ENCODE results near the gene AATK.

The AATK gene, protein sequence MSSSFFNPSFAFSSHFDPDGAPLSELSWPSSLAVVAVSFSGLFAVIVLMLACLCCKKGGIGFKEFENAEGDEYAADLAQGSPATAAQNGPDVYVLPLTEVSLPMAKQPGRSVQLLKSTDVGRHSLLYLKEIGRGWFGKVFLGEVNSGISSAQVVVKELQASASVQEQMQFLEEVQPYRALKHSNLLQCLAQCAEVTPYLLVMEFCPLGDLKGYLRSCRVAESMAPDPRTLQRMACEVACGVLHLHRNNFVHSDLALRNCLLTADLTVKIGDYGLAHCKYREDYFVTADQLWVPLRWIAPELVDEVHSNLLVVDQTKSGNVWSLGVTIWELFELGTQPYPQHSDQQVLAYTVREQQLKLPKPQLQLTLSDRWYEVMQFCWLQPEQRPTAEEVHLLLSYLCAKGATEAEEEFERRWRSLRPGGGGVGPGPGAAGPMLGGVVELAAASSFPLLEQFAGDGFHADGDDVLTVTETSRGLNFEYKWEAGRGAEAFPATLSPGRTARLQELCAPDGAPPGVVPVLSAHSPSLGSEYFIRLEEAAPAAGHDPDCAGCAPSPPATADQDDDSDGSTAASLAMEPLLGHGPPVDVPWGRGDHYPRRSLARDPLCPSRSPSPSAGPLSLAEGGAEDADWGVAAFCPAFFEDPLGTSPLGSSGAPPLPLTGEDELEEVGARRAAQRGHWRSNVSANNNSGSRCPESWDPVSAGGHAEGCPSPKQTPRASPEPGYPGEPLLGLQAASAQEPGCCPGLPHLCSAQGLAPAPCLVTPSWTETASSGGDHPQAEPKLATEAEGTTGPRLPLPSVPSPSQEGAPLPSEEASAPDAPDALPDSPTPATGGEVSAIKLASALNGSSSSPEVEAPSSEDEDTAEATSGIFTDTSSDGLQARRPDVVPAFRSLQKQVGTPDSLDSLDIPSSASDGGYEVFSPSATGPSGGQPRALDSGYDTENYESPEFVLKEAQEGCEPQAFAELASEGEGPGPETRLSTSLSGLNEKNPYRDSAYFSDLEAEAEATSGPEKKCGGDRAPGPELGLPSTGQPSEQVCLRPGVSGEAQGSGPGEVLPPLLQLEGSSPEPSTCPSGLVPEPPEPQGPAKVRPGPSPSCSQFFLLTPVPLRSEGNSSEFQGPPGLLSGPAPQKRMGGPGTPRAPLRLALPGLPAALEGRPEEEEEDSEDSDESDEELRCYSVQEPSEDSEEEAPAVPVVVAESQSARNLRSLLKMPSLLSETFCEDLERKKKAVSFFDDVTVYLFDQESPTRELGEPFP (N-terminal part only)
- total RNA-seq = 0.15 to 7.1 reads per million in 2 donors

GRCh38 chr17:81166033-81166492, at the start of gene AATK:
TSS of gene AATK (minus strand) at chr17:81166221. CDS start at chr17:81165992, 229 bp downstream.
- no peak for DNase-seq

DNA sequence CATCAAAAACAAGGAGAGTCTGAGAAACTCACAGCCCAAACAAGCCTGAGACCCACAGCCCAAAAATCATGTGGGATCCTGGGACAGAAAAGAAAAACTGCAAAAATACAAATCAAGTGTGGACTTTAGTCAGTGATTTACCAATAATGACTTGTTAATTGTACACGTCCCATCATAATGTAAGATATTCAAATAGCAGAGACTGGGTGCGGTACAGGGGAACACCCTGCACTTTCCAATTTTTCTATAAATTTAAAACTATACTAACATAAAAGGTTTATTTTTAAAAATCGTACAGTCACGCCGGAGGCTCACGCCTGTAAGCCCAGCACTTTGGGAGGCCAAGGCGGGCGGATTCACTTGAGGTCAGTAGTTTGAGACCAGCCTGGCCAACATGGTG, 48.0 kb upstream of the AATK start:
- DNase-seq = no peak

DNA sequence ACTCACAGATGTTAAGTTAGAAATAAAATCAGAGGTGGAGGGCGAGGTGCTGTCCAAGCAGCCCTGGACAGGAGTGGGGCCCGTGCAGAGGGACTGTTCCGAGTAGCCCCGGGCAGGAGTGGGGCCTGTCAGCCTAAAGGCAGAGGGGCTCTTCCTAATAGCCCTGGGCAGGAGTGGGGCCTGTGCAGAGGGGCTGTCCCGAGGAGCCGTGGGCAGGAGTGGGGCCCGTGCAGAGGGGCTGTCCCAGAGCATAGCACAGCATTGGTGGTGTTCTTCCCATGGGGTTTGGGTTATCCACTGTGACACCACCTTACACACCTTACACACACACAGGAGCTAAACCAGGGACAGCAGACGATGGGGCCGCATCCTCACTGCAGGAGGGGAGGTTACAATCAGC, 46.3 kb upstream of the AATK start:
- DNase-seq = no peak

GRCh38 chr17:81210868-81211267, 44.8 kb upstream of the AATK start:
- DNase-seq = no peak

DNA sequence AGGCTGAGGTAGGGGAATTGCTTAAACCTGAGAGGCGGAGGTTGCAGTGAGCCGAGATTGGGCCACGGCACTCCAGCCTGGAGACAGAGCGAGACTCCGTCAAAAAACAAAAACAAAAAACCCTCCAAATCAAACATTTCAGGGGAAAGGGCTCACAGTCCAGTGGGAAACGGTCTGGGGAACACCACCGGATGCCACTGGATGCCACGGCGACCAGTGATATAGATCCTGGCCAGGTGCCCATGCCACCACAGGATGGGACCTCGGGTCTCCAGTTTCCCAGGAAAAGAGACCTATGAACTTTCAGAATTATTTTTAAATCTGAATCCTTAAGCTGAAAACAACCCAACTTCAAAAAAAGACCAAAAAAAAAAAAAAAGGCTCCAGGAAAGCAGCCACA, 44.4 kb upstream of the AATK start:
- no peak for DNase-seq

DNA sequence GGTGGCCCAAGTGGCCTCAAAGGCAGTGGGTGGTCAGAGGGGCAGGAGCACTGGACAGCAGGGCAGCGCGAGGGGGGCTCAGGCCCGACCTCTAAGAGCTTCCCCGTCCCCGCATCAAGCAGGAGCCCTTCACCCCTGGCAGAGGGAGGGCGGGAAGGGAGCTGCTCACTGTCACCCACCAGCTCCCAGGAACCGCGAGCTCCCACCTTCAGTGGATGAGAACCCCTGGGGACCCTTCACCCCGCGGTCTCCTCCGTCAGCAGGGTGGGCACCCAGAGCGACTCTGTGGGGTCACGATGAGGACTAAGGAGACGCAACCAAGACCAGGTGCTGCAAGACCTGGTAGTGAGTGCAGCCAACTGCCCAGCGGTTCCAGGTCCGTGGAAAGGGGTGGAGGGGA, 43.1 kb upstream of the AATK start:
- no peak for DNase-seq

- no peak for DNase-seq
These were observed 42.6 kb upstream of the AATK start for GRCh38 chr17:81208651-81209050.

- no peak for DNase-seq
These were observed 41.9 kb upstream of the AATK start for GRCh38 chr17:81207610-81208581.

- no peak for DNase-seq
These were observed 40.6 kb upstream of the AATK start for GRCh38 chr17:81206657-81207056.

DNA sequence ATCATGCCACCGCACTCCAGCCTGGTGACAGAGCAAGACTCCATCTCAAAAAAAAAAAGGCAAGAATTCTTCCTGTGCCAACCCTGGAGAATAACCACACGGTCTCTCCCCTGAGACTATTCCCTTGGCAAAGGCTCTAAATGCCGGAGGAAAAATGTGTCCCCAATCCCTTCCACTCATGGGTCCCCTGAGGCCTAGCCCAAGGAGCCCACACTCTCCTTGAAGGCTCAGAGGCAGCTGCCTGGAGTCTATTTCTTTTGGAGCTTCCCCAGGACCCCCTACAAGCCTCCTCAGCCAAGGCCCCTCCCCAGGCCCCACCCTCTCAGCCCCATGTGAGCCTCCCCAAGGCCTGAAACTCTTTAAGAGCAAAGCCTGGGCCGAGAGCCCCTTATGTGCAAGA, 40.1 kb upstream of the AATK start:
- DNase-seq = no peak

DNA sequence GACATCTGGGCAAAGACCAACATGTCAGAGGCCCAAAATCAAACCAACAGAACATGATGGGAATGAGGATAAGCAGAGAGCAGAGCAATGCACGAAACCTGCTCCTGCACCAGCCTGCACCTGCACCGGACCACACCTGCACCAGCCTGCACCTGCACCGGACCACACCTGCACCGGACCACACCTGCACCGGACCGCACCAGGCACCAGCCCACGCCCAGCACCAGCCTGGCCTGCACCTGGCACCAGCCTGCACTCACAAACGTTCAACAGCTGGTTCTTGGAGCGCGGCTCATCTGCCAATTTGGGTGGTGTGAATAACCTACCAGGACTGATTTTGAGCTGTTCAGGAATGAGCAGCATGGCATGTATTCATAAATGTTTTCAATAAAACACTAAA, 38.6 kb upstream of the AATK start:
- DNase-seq = no peak

DNA sequence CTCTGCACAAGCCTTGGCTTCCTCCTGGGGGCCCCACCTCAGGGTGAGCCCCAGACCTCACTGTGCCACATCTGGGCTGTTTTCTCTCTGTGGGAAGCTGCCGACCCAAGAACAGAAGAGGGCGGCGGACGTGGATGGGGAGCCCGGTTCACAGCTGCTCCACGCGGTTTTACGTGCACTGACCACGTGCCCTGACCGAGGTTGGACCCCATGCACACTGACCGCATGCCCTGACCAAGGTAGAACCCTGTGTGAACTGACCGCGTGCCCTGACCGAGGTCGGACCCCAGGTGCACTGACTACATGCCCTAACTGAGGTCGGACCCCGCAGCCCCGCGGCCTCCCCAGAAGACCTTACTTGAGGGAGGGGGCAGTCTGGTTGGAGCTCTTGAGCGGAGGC, 37.1 kb upstream of the AATK start:
- DNase-seq = no peak

- DNase-seq = no peak
These were observed 36.3 kb upstream of the AATK start for GRCh38 chr17:81202318-81202717.

DNA sequence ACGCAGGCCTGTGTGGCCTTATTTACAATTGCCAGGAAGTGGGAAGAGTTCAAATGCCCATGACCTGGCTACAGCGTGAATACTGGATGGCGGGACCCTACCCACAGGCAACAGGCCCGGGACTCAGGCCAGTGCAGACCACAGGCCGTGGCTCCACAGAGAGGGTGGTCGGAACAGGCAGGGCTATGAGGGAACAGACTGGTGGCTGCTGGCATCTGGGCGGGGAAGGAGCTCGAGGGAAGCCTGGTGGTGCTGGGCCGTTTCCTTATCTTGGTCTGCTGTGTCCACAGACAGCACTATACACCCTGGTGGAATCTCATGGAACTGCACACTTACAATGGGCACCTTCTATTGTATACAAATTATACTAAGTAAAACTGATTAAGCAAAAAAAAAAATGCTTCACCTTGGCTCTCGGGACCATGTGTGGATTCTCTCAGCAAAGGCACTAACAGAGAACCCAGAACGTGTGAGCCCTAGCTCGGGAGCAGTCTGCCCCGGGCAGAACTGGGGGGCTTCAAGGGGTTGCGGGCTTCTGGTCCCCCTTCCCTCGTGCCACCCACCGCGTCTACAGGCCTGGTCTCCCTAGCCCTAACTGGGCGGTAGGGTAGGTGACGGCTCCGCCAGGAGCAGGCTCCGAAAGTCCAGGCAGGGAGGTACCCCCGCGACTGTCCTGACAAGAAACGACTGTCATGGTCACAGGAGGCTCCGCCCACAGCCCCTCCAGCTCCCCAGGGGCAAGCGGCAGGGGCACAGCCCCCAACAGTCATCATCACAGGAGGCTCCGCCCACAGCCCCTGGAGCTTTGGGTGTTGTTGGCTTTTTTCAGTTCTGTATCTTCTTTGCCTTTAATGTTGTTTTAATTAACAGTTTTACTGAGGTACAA, 34.9 kb upstream of the AATK start:
- DNase-seq = no peak

GRCh38 chr17:81200201-81200600, 34.2 kb upstream of the AATK start:
- DNase-seq = no peak

DNA sequence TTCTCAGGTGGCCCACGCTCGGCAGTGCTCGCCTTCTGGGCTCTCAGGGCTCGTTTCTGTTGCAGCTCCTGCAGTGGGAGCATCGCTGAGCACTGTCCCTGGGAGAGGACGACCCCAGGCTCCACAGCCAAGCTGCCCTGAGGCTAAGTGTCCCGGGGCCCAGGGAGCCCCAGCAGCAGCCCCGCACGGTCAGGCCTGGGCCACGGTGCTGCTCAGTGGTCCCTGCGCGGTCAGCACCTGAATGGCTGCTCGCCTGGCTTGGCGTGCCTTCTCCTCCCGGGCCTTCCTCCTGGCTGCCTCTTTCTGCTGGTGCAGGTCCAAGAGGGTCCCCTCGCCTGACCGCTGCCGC, 33.4 kb upstream of the AATK start:
- DNase-seq = no peak

DNA sequence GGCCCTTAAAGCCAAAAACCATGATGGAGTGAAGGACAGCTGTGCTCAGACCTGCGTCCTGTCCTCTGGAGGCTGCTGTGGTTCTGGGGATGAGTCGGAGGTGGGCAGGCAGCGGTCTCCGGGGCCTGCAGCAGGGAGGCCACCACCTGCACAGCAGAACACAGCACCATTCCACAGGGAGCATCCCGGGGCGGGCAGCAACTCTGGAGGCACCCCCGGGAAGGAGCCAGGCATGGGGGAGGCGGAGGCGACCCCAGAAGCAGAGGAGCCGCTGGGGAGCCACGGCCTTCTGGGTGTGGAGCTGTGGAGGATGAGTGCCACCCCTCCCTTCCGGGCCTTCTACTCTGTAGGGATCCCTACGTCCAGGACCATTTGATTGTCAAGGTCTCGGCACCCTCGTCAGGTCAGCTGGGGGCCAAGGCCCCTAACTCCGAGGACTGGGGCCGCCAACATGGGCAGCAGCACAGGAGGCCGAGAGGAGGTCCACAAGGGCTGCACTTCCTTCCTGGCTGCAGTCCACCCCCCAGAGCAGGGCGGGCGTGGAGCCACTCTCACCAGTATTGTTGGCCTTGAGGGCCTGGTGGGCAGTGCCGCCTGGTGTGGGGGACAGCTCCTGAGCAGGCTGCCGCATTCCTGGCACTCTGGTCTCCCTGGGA, 32.9 kb upstream of the AATK start:
- DNase-seq = no peak

DNA sequence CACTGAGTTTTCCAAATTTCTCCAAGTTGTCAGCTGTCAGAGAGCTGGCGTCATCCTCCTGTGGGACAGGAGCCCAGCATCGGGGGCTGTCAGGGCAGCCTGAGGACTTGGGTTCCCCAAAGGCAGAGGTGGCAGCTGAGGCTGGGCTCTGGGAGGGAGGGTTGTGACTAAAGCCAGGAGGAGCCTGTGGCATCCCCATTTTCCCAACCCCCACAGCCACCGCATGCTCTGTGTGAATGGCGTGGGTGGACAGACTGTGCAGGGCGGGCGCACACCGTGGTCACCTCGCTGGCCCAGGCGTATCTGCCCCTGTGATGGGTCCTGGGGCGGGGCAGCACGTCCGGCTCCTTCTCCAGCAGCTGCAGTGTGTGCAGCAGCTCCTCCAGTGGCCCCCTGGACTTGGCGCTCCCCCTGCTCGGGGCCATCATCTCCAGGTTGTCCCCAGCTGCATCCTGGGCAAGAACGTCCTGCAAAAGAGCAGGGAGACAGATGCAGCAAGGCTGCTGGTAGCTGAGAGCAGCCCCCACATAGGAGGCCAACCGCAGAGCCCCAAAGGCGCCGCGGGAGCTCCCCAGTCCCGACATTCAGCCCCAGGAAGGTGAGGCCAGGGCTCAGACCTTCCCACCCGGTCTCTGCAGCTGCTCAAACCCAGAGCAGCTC, 31.9 kb upstream of the AATK start:
- DNase-seq = no peak

DNA sequence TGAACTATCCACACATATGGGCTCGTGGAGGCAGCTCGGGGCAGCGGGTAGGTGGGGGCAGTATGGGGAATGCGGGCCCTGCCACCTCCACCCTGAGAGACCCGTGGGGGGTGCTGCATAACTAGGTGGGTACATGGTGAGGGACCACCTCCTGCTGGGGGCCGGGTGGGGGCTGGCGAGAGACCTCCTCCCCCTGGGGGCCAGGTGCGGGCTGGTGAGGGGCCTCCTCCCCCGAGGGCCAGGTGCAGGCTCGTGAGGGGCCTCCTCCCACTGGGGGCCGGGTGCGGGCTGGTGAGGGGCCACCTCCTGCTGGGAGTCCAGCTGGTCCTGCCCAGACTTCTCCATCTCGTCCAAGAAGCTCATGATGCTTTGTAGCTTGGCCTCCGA, 31.4 kb upstream of the AATK start:
- DNase-seq = no peak
